Memory B cell (primary cell): ENCODE data around the gene PRDM15.

ENCODE experiments used
- ATAC-seq: fragments of 150-1000 bp; cut with Tn5 transposase; 2 replicates; pipeline ENCODE4 v1.10.0; 2021; ENCODE audit warnings: low read depth, mild to moderate bottlenecking, moderate library complexity
- DNase-seq, 2 donors: peaks; one replicate each; pipeline ENCODE4 v3.0.0; 2022; ENCODE audit warnings: low spot score in 2 of 2
- H3K27ac Mint-ChIP-seq: one replicate; pipeline ENCODE4 v1.8.0; 2022; ENCODE audit warnings: mild to moderate bottlenecking, moderate library complexity, mixed read lengths
- H3K27me3 Mint-ChIP-seq: one replicate; pipeline ENCODE4 v1.8.0; 2022; ENCODE audit warnings: mixed read lengths
- H3K36me3 Mint-ChIP-seq: one replicate; pipeline ENCODE4 v1.8.0; 2022; ENCODE audit warnings: mild to moderate bottlenecking, mixed read lengths
- H3K4me1 Mint-ChIP-seq: one replicate; pipeline ENCODE4 v1.8.0; 2022; ENCODE audit warnings: mixed read lengths
- H3K4me3 Mint-ChIP-seq: one replicate; pipeline ENCODE4 v1.8.0; 2022; ENCODE audit warnings: mild to moderate bottlenecking, moderate library complexity, mixed read lengths
- H3K9me3 Mint-ChIP-seq: one replicate; pipeline ENCODE4 v1.8.0; 2022; ENCODE audit warnings: mixed read lengths

PRDM15 gene

DNA sequence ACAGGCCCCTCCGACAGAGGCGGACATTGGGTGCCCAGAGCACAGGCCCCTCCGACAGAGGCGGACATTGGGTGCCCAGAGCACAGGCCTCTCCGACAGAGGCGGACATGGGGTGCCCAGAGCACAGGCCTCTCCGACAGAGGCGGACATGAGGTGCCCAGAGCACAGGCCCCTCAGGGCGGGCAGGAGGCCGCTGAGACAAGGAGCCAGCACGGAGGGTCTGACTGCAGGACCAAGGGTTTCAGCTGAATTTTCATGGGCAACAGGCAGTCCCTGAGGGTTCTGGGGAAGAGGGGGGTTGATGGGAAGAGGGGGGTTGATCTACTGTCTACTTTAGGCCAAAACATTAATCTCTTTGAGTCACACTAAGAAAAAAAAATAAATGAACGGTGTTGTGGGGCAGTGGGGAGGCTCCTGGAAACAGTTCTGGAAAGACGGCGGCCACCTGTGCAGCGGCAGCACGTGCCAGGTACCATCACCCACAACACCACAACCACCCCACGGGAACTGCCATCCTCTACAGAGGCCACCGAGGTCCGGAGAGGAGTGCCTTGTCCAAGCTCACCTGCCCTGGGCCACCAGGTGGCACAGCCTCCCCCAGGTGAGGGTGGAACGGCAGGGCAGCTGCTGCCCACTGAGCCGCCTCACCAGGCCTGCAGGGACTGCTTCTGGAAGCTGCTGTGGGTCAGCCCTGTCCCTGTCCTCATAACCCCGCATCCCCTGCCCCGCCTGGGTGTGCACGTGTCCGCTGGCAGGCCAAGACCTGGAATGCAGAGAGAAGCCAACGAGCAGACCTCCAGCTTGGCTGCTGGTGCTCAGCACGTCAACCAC, 20.5 kb downstream of the PRDM15 start:
- Mint-ChIP-seq H3K9me3 (peaks cover 1% of the 10 kb centered on the region), H3K27ac (no peak overlapping the region), H3K4me3 (no peak overlapping the region), H3K36me3 (peaks cover 26% of the 10 kb centered on the region), H3K27me3 (no peaks in the 10 kb centered on the region), H3K4me1 (peaks cover 15% of the 10 kb centered on the region)
- DNase-seq (no peak), ATAC-seq (no peak)

DNA sequence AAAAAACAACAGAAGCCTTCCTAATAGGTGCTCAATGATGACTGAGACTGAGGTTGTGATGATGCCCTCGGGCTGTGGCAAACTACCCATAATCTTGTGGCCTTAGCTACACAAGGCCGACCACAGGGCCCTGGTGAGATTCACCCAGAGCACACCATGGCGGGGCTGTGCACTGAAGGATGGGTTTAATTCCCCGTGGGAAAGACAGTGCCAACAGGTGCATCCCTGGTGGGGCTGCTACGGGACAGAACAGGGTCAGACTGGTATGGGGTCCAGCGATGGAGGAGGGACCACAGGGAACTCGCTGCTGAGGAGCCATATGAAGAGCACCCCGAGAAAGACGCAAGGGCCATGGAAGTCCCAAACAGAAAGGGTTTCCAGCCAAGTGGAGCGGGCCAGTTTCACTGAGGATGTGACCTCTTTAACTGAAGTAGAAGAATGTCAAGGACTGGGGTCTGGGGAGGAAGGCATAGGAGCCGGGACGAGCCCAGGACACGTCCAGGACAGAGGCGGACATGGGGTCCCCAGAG, 21.3 kb downstream of the PRDM15 start:
- DNase-seq (no peak), ATAC-seq (no peak)
- Mint-ChIP-seq H3K4me3 (no peak overlapping the region), H3K27ac (no peak overlapping the region), H3K4me1 (peaks cover 10% of the 10 kb centered on the region), H3K9me3 (peaks cover 1% of the 10 kb centered on the region), H3K36me3 (peaks cover 26% of the 10 kb centered on the region), H3K27me3 (no peaks in the 10 kb centered on the region)

DNA sequence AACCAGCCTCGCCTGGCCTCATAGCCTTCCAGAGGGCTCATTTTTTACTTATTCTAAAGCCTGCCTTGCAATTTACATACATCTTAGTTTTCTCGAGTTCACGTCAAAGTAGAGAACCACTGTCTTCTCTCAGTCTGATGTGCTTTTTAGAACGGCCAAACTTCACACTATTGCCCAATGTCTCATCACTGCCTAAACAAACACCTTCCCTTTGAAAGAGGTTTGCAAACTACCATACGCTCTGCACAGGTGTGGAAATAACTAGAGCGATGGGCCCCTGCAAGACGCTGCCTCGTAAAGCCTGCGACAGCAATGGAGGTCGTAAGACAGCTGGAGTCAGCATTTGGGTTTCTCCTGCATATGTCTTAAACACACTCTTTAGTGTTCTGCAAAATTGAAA, 22.6 kb downstream of the PRDM15 start:
- Mint-ChIP-seq H3K27me3 (no peaks in the 10 kb centered on the region), H3K4me1 (peaks cover 2% of the 10 kb centered on the region), H3K4me3 (no peak overlapping the region), H3K9me3 (peaks cover 1% of the 10 kb centered on the region), H3K27ac (peak overlapping the region; percentile 38), H3K36me3 (peaks cover 28% of the 10 kb centered on the region)
- ATAC-seq (no peak), DNase-seq (no peak)

GRCh38 chr21:41854426-41854995, 24.6 kb downstream of the PRDM15 start:
- no peaks in the 10 kb centered on the region for H3K27me3 Mint-ChIP-seq
- H3K9me3 Mint-ChIP-seq: peaks cover 1% of the 10 kb centered on the region
- DNase-seq (no peak), ATAC-seq (no peak)
- H3K4me1 Mint-ChIP-seq: no peaks in the 10 kb centered on the region
- no peak overlapping the region for H3K4me3 Mint-ChIP-seq
- H3K36me3 Mint-ChIP-seq: peaks cover 32% of the 10 kb centered on the region
- no peak overlapping the region for H3K27ac Mint-ChIP-seq

GRCh38 chr21:41852929-41853320, 26.2 kb downstream of the PRDM15 start:
- no peak for DNase-seq
- Mint-ChIP-seq H3K4me3 (no peak overlapping the region), H3K36me3 (peaks cover 33% of the 10 kb centered on the region), H3K27me3 (no peaks in the 10 kb centered on the region), H3K4me1 (no peaks in the 10 kb centered on the region), H3K9me3 (peaks cover 1% of the 10 kb centered on the region), H3K27ac (peak overlapping the region; percentile 53)
- no peak for ATAC-seq

GRCh38 chr21:41852151-41852928, 26.8 kb downstream of the PRDM15 start:
- ATAC-seq (no peak), DNase-seq (no peak)
- H3K9me3 Mint-ChIP-seq: peaks cover 1% of the 10 kb centered on the region
- H3K4me3 Mint-ChIP-seq: no peak overlapping the region
- H3K27me3 Mint-ChIP-seq: no peaks in the 10 kb centered on the region
- H3K36me3 Mint-ChIP-seq: peaks cover 32% of the 10 kb centered on the region
- H3K27ac Mint-ChIP-seq: peak overlapping the region; percentile 53
- H3K4me1 Mint-ChIP-seq: no peaks in the 10 kb centered on the region

GRCh38 chr21:41851090-41851790, 27.9 kb downstream of the PRDM15 start:
- Mint-ChIP-seq H3K27me3 (no peaks in the 10 kb centered on the region), H3K27ac (no peak overlapping the region), H3K4me1 (no peaks in the 10 kb centered on the region), H3K9me3 (peaks cover 1% of the 10 kb centered on the region), H3K36me3 (peaks cover 27% of the 10 kb centered on the region), H3K4me3 (no peak overlapping the region)
- DNase-seq: no peak
- ATAC-seq: no peak

DNA sequence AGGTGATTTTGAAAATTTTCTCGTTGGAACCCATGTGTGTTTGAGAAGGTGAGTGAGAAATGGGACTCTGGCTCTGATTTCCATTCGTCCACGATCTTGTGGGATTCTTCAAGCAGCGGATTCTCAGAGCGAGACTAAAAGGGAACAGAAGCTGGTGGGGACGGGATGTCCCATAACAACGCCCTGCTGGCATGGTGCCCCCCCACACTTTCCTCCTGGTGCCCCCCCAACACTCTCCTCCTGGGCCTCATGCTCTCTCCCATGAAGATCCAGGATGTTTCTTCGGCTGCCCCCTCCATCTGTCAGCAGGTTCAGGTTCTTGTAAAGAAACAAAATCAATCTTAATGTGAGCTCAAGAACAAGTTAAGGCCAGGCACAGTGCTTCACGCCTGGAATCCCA, 29.1 kb downstream of the PRDM15 start:
- Mint-ChIP-seq H3K36me3 (peaks cover 25% of the 10 kb centered on the region), H3K9me3 (no peaks in the 10 kb centered on the region), H3K27ac (no peak overlapping the region), H3K4me1 (no peaks in the 10 kb centered on the region), H3K4me3 (no peak overlapping the region), H3K27me3 (no peaks in the 10 kb centered on the region)
- ATAC-seq (no peak), DNase-seq (no peak)

DNA sequence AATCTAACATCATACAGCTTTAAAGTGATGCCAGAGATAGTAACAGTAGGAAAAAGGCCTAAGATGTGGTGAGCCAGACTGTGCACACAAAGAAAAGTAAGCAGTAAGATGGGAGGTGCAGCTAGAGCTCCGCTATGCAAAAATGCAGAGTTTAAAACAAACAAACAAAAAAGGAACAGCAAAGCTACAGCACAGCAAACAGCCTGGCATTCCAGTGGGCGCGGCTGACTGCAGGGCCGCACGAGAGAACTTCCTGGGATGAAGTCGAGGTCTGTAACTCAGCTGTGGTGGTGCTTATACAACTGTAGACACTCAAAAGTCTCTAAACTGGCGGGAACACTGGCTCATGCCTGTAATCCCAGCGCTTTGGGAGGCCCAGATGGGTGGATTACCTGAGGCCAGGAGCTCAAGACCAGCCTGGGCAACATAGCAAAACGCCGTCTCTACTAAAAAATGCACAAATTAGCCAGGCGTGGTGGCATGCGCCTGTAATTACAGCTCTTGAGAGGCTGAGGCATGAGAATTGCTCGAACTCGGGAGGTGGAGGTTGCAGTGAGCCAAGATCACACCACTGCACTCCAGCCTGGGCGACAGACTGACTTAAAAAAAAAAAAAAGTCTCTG, 30.1 kb downstream of the PRDM15 start:
- no peaks in the 10 kb centered on the region for H3K4me1 Mint-ChIP-seq
- DNase-seq: no peak
- H3K9me3 Mint-ChIP-seq: no peaks in the 10 kb centered on the region
- ATAC-seq: no peak
- no peaks in the 10 kb centered on the region for H3K27me3 Mint-ChIP-seq
- no peak overlapping the region for H3K27ac Mint-ChIP-seq
- peaks cover 18% of the 10 kb centered on the region for H3K36me3 Mint-ChIP-seq
- H3K4me3 Mint-ChIP-seq: no peak overlapping the region

DNA sequence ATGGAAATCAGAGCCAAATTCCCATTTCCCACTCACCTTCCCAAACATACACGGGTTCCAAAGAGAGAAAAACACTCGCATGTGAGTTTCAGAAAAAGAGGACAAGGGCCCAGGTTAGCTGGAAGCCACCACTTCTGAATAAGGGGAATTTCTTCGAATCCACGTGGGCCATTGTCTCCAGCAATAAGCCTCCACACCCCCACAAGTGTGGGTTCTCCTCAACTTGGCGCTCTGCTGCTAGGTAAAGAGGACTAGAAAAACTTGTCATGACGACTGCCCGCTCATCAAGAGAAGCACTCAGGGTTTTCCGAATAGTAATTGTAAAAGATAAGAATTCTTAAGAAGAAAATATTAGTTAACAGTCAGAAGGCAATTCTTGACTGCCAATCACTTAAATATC, 30.6 kb downstream of the PRDM15 start:
- Mint-ChIP-seq H3K36me3 (peaks cover 16% of the 10 kb centered on the region), H3K4me1 (no peaks in the 10 kb centered on the region), H3K27ac (no peak overlapping the region), H3K9me3 (no peaks in the 10 kb centered on the region), H3K27me3 (no peaks in the 10 kb centered on the region), H3K4me3 (no peak overlapping the region)
- ATAC-seq: no peak
- DNase-seq: no peak

GRCh38 chr21:41847066-41847804, 31.9 kb downstream of the PRDM15 start:
- DNase-seq (no peak), ATAC-seq (no peak)
- H3K9me3 Mint-ChIP-seq: no peaks in the 10 kb centered on the region
- H3K4me1 Mint-ChIP-seq: peaks cover 3% of the 10 kb centered on the region
- H3K27ac Mint-ChIP-seq: no peak overlapping the region
- no peaks in the 10 kb centered on the region for H3K27me3 Mint-ChIP-seq
- H3K4me3 Mint-ChIP-seq: no peak overlapping the region
- H3K36me3 Mint-ChIP-seq: peaks cover 19% of the 10 kb centered on the region

DNA sequence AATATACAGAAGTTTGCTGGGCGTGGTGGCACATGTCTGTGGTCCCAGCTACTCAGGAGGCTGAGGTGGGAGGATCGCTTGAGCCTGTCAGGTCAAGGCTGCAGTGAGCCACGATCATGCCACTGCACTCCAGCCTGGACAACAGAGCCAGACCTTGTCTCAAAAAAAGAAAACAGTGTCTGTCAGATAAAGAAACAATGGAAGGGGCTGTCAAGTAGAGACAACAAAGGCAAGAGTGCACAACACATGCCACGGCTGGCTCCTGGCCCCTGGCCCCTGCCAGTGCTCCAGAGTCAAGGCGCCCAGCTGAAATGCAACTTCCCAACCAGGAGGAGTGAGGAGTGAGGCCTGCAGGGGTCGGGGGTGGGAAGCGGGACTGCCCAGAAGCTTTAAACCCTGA, 32.6 kb downstream of the PRDM15 start:
- peaks cover 3% of the 10 kb centered on the region for H3K4me1 Mint-ChIP-seq
- no peak for DNase-seq
- H3K27ac Mint-ChIP-seq: no peak overlapping the region
- no peaks in the 10 kb centered on the region for H3K9me3 Mint-ChIP-seq
- no peak overlapping the region for H3K4me3 Mint-ChIP-seq
- no peaks in the 10 kb centered on the region for H3K27me3 Mint-ChIP-seq
- peaks cover 21% of the 10 kb centered on the region for H3K36me3 Mint-ChIP-seq
- ATAC-seq: no peak

- H3K4me1 Mint-ChIP-seq: peaks cover 3% of the 10 kb centered on the region
- H3K36me3 Mint-ChIP-seq: peaks cover 24% of the 10 kb centered on the region
- DNase-seq: no peak
- H3K27ac Mint-ChIP-seq: no peak overlapping the region
- no peak for ATAC-seq
- no peak overlapping the region for H3K4me3 Mint-ChIP-seq
- no peaks in the 10 kb centered on the region for H3K27me3 Mint-ChIP-seq
- peaks cover 4% of the 10 kb centered on the region for H3K9me3 Mint-ChIP-seq
These were observed 33.2 kb downstream of the PRDM15 start for GRCh38 chr21:41846033-41846317.
